GM21825 (cell line): Measurements from ENCODE around the gene IL2RA.
"Not testable (repeated sequence)": the region's sequence is repeated elsewhere in the genome, so short reads cannot be mapped to it uniquely, and the experiment has no call there.

ENCODE experiments used
- ATAC-seq: cut with Tn5 transposase; IDR thresholded peaks from one replicate; pipeline ENCODE4 v1.9.1; 2021; ENCODE audit warnings: mild to moderate bottlenecking, moderate library complexity; ENCODE audit not compliant: unreplicated experiment

Gene IL2RA

GRCh38 chr10:6018422-6018821 is 43.7 kb downstream of the IL2RA start:
- no peak for ATAC-seq

- ATAC-seq: no peak
These were observed 44.3 kb downstream of the IL2RA start for GRCh38 chr10:6017781-6018354.

GRCh38 chr10:6014241-6014761 is 47.9 kb downstream of the IL2RA start:
- ATAC-seq: peak; percentile 76

- ATAC-seq: no peak
These were observed 48.6 kb downstream of the IL2RA start for GRCh38 chr10:6013413-6014192.

- ATAC-seq: no peak
These were observed 49.9 kb downstream of the IL2RA start for GRCh38 chr10:6012121-6012905.

GRCh38 chr10:6011558-6011957 is 50.6 kb downstream of the IL2RA start:
- ATAC-seq: no peak

- ATAC-seq: no peak
These were observed 51.6 kb downstream of the IL2RA start for GRCh38 chr10:6010569-6010968.

- no peak for ATAC-seq
These were observed 52.2 kb downstream of the IL2RA start for GRCh38 chr10:6009961-6010360.

- ATAC-seq: no peak
These were observed 53.0 kb downstream of the IL2RA start for GRCh38 chr10:6009150-6009549.

GRCh38 chr10:6008497-6009142 is 53.5 kb downstream of the IL2RA start:
- no peak for ATAC-seq

- no peak for ATAC-seq
These were observed 55.2 kb downstream of the IL2RA start for GRCh38 chr10:6006991-6007390.

- no peak for ATAC-seq
These were observed 55.6 kb downstream of the IL2RA start for GRCh38 chr10:6006546-6006945.

- no peak for ATAC-seq
These were observed 56.2 kb downstream of the IL2RA start for GRCh38 chr10:6005856-6006395.

GRCh38 chr10:6005161-6005804 is 56.9 kb downstream of the IL2RA start:
- not testable (repeated sequence) for ATAC-seq

- ATAC-seq: no peak
These were observed 59.2 kb downstream of the IL2RA start for GRCh38 chr10:6002809-6003510.

GRCh38 chr10:5999440-6000165 is 62.6 kb downstream of the IL2RA start:
- ATAC-seq: no peak

GRCh38 chr10:5996696-5997095 is 65.5 kb downstream of the IL2RA start:
- ATAC-seq: no peak

GRCh38 chr10:5992398-5992797 is 69.8 kb downstream of the IL2RA start:
- ATAC-seq: no peak

- no peak for ATAC-seq
These were observed 70.5 kb downstream of the IL2RA start for GRCh38 chr10:5991708-5992107.
